ENCODE measurements around the gene HAUS7. TPM values are rescaled to one million over a fixed set of nuclear protein-coding genes. Genes with fewer than 3 reads are reported as not detected.
A peak's percentile ranks its signal among the peaks of the same experiment; 100 is the strongest.

Gene HAUS7
- total RNA-seq, 1 experiment from 2014 or later = 29.3 TPM

DNA sequence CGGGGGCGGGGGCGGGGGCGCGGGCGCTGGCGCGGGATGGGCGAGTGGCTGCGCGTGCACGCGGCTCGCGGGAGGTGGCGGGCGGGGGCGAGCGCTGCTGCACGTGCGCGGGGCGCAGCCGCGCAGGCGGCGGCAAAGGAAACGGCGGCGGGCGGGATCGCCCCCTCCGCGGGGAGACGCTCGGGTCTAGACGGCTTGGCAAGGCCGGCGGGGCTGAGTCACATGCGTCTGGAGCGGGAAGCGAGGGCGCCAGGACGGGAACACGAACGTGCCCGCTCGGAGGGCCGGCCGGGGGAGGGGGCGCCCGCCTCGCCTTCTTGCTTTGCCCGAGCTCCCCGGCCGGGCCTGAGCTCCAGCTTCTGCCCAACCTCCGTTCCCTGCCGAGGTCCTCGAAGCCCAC is 4.3 kb upstream of the HAUS7 start:
- H4K20me1 ChIP-seq (ENCODE audit: insufficient read depth) = no peaks in the 10 kb centered on the region
- ChIA-PET CTCF (no interaction called here), POLR2A (ENCODE audit: unreplicated experiment) (no interaction called here)
- BruUV-seq (replicated peaks) = no TSS peak
- H3K36me3 ChIP-seq (ENCODE audit: low read depth) = no peaks in the 10 kb centered on the region
- H3K4me2 ChIP-seq = no peak overlapping the region
- H3K79me2 ChIP-seq (ENCODE audit: low read depth) = no peaks in the 10 kb centered on the region
- no peaks in the 10 kb centered on the region for H3K9me2 ChIP-seq (ENCODE audit: insufficient read depth)
- no peaks in the 10 kb centered on the region for H3K4me1 ChIP-seq (replicated peaks; ENCODE audit: insufficient read depth)
- TF ChIP-seq, protein P1, sequence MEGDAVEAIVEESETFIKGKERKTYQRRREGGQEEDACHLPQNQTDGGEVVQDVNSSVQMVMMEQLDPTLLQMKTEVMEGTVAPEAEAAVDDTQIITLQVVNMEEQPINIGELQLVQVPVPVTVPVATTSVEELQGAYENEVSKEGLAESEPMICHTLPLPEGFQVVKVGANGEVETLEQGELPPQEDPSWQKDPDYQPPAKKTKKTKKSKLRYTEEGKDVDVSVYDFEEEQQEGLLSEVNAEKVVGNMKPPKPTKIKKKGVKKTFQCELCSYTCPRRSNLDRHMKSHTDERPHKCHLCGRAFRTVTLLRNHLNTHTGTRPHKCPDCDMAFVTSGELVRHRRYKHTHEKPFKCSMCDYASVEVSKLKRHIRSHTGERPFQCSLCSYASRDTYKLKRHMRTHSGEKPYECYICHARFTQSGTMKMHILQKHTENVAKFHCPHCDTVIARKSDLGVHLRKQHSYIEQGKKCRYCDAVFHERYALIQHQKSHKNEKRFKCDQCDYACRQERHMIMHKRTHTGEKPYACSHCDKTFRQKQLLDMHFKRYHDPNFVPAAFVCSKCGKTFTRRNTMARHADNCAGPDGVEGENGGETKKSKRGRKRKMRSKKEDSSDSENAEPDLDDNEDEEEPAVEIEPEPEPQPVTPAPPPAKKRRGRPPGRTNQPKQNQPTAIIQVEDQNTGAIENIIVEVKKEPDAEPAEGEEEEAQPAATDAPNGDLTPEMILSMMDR (conservative IDR thresholded peaks at IDR 0.05) = no peak
- TF ChIP-seq EZH2 (IDR thresholded peaks at IDR 0.05; ENCODE audit: low read depth) = no peak
- H2AFZ ChIP-seq = no peak overlapping the region
- no peak overlapping the region for H3K27ac ChIP-seq
- no peak overlapping the region for H3K4me3 ChIP-seq
- H3K9me3 ChIP-seq (ENCODE audit: insufficient read depth, low read depth) = no peaks in the 10 kb centered on the region
- peaks cover 22% of the 10 kb centered on the region; the same call in 1 of the 2 replicates for H3K27me3 ChIP-seq (ENCODE audit: insufficient read depth, low read depth)
- no peaks in the 10 kb centered on the region for H3F3A ChIP-seq (ENCODE audit: insufficient read depth, low read depth)
- peak in 1 of 2 experiments; percentile 33 for DNase-seq
- intact Hi-C loops (cut with micrococcal nuclease; ENCODE audit: unreplicated experiment) = no loop called here

DNA sequence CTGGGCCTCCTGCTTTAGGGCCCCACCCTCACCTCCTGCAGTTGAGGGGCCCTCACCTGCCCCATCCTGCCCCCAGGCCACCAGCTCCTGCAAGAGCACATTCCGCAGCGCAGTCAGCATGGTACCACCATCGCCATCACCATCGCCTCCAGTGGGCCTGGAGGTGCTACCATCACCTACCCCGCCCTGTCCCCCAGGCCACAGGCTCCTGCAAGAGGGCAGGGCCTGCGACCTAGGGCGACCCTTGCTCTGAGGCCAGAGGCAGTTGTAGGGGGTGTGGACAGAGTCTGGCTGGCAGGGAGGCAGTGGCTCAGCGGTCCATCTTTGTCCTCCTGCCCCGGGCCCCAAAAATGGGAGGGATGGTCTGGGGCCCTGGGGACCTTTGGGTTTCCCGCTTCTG is 3.9 kb upstream of the HAUS7 start:
- intact Hi-C loops (cut with micrococcal nuclease; ENCODE audit: unreplicated experiment) = no loop called here
- no peak for TF ChIP-seq EZH2 (IDR thresholded peaks at IDR 0.05; ENCODE audit: low read depth)
- TF ChIP-seq, protein P1 (conservative IDR thresholded peaks at IDR 0.05) = no peak
- Histone ChIP-seq H4K20me1 (ENCODE audit: insufficient read depth) (no peaks in the 10 kb centered on the region), H2AFZ (no peak overlapping the region), H3K36me3 (ENCODE audit: low read depth) (no peaks in the 10 kb centered on the region), H3K4me3 (no peak overlapping the region), H3K27me3 (ENCODE audit: insufficient read depth, low read depth) (peaks cover 22% of the 10 kb centered on the region; the same call in 1 of the 2 replicates), H3K4me1 (replicated peaks; ENCODE audit: insufficient read depth) (no peaks in the 10 kb centered on the region), H3K79me2 (ENCODE audit: low read depth) (0 out of 2 replicates have a peak, but pooled peaks cover 4% of the 10 kb centered on the region), H3K27ac (no peak overlapping the region), H3K9me2 (ENCODE audit: insufficient read depth) (no peaks in the 10 kb centered on the region), H3K4me2 (no peak overlapping the region), H3F3A (ENCODE audit: insufficient read depth, low read depth) (no peaks in the 10 kb centered on the region), H3K9me3 (ENCODE audit: insufficient read depth, low read depth) (no peaks in the 10 kb centered on the region)
- no TSS peak for BruUV-seq (replicated peaks)
- POLR2A ChIA-PET (ENCODE audit: unreplicated experiment) = no interaction called here
- no peak for DNase-seq
- CTCF ChIA-PET = no interaction called here

DNA sequence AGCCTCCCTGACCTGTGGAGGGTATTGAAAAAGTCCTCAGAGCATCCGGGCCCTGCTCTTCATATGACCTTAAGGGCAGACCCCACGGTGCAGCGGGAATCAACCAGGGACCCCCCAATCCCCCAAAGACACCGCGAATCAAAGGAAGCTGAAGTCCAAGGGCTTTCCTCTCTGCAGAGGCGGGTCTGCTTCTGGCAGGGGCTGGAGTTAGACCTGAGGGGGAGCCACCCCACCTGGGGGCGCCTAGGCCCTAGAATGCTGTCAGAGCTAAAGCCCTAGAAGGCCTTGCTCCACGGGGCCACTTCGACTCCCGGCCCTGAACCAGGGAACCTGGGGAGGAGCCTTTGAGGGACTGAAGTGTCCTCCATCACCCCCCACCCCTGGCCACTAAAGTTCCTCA is 2.8 kb upstream of the HAUS7 start:
- no peaks in the 10 kb centered on the region for H3K36me3 ChIP-seq (ENCODE audit: low read depth)
- ChIA-PET POLR2A (ENCODE audit: unreplicated experiment) (no interaction called here), CTCF (interaction anchor here (0.6 kb wide), 1 partner anchor 290 kb away, joined by 3 read pairs; no protein-coding TSS in a partner anchor)
- H3K4me2 ChIP-seq = no peak overlapping the region
- intact Hi-C loops (cut with micrococcal nuclease; ENCODE audit: unreplicated experiment) = no loop called here
- DNase-seq = no peak
- no peak overlapping the region for H3K4me3 ChIP-seq
- 0 out of 2 replicates have a peak, but pooled peaks cover 4% of the 10 kb centered on the region for H3K79me2 ChIP-seq (ENCODE audit: low read depth)
- H2AFZ ChIP-seq = no peak overlapping the region
- H3K9me2 ChIP-seq (ENCODE audit: insufficient read depth) = no peaks in the 10 kb centered on the region
- H3K27ac ChIP-seq = no peak overlapping the region
- BruUV-seq (replicated peaks) = no TSS peak
- TF ChIP-seq, protein P1 (conservative IDR thresholded peaks at IDR 0.05) = no peak
- no peak for TF ChIP-seq EZH2 (IDR thresholded peaks at IDR 0.05; ENCODE audit: low read depth)
- H3K9me3 ChIP-seq (ENCODE audit: insufficient read depth, low read depth) = no peaks in the 10 kb centered on the region
- H4K20me1 ChIP-seq (ENCODE audit: insufficient read depth) = no peaks in the 10 kb centered on the region
- H3K27me3 ChIP-seq (ENCODE audit: insufficient read depth, low read depth) = peaks cover 15% of the 10 kb centered on the region; the same call in 1 of the 2 replicates
- H3K4me1 ChIP-seq (replicated peaks; ENCODE audit: insufficient read depth) = no peaks in the 10 kb centered on the region
- no peaks in the 10 kb centered on the region for H3F3A ChIP-seq (ENCODE audit: insufficient read depth, low read depth)
